Esophagus squamous epithelium (tissue), 4 donors: ENCODE results near the gene NPIPB4. TPM values are rescaled to one million over a fixed set of nuclear protein-coding genes. Genes with fewer than 3 reads are reported as not detected.

ENCODE experiments used
- small RNA-seq, 4 donors: library from RNA; depleted of rRNA; stranded (forward); fragments of <200 nt; gene quantifications; one replicate each; pipeline ENCODE3, GENCODE V24; 2016
- total RNA-seq, 4 donors: library from RNA; depleted of rRNA; stranded (reverse); fragments of >200 nt; gene quantifications; one replicate each; pipeline ENCODE4 v1.1.0, GENCODE V29; 2016

The NPIPB4 gene
- total RNA-seq, 4 donors from 2014 or later, result 8.7 to 76.9 (median 27.9) TPM

Small RNA genes lying within 50 kb of the gene (small RNA-seq; reads per million reads assigned to genes)
- gene AC092375.3, result 0 reads per million in 4 donors

Other genes with a start within 250 kb of the NPIPB4 start
- 1 to 10 TPM in 2 of 4 donors, under 1 TPM in 2; 0.18 to 3.6 (median 1.3) TPM for gene IGSF6, start 205.1 kb downstream of the NPIPB4 start, total RNA-seq
- under 1 TPM in 2 of 4 donors, not detected in 2; 0.11 to 0.38 TPM for gene OTOA, start 193.8 kb downstream of the NPIPB4 start, total RNA-seq
- 100 to 1,000 TPM; 107 to 207 (median 181) TPM for gene UQCRC2, start 95.6 kb upstream of the NPIPB4 start, total RNA-seq
- not detected for gene PDZD9, start 143.4 kb upstream of the NPIPB4 start, total RNA-seq
- 10 to 100 TPM in 2 of 4 donors, 1 to 10 TPM in 2; 4.5 to 18.9 (median 12.5) TPM for gene MOSMO, start 150.4 kb upstream of the NPIPB4 start, total RNA-seq
- not detected for gene VWA3A, start 234.8 kb upstream of the NPIPB4 start, total RNA-seq